SK-N-SH treated with all-trans-retinoic acid at 6 μM for 48 hours (cell line): ENCODE measurements around the gene NINJ1.
A peak's percentile ranks its signal among the peaks of the same experiment; 100 is the strongest.

ENCODE experiments used
- ARNTL ChIP-seq: fragments of 450-650 bp; formaldehyde crosslinking; IDR thresholded peaks from 2 replicates; pipeline ENCODE4 v1.5.0; 2020; ENCODE audit warnings: low read depth, mild to moderate bottlenecking, moderate library complexity, borderline replicate concordance
- CSDC2 ChIP-seq: fragments of 250-450 bp; sonication (Bioruptor Pico); IDR thresholded peaks from 2 replicates; pipeline ENCODE4 v1.5.0; 2020; ENCODE audit warnings: mild to moderate bottlenecking, moderate library complexity
- ESRRG ChIP-seq: fragments of 250-450 bp; sonication (Bioruptor Pico); IDR thresholded peaks from 2 replicates; pipeline ENCODE4 v1.6.1; 2021; ENCODE audit warnings: mild to moderate bottlenecking
- OSR1 ChIP-seq: fragments of 250-450 bp; sonication (Bioruptor Pico); IDR thresholded peaks from 2 replicates; pipeline ENCODE4 v1.8.0; 2022; ENCODE audit warnings: moderate library complexity, mild to moderate bottlenecking, inconsistent platforms
- POU6F1 ChIP-seq: fragments of 250-450 bp; sonication (Bioruptor Pico); IDR thresholded peaks from 2 replicates; pipeline ENCODE4 v1.8.0; 2021; ENCODE audit warnings: low read depth, mild to moderate bottlenecking, moderate library complexity, borderline replicate concordance
- PPARA ChIP-seq: fragments of 250-450 bp; sonication (Bioruptor Pico); IDR thresholded peaks from 2 replicates; pipeline ENCODE4 v1.5.0; 2020; ENCODE audit warnings: mild to moderate bottlenecking, borderline replicate concordance
- RARB ChIP-seq: fragments of 250-450 bp; sonication (Bioruptor Pico); IDR thresholded peaks from 2 replicates; pipeline ENCODE4 v1.8.0; 2021; ENCODE audit warnings: mild to moderate bottlenecking, moderate library complexity
- SNAI2 ChIP-seq: fragments of 250-450 bp; sonication (Bioruptor Pico); IDR thresholded peaks from 2 replicates; pipeline ENCODE4 v1.5.0; 2020; ENCODE audit warnings: mild to moderate bottlenecking, moderate library complexity
- ZC3H10 ChIP-seq: fragments of 250-450 bp; sonication (Bioruptor Pico); IDR thresholded peaks from 2 replicates; pipeline ENCODE4 v1.5.1; 2021; ENCODE audit warnings: mild to moderate bottlenecking, moderate library complexity
- ZFP3 ChIP-seq: fragments of 250-450 bp; sonication (Bioruptor Pico); IDR thresholded peaks from 2 replicates; pipeline ENCODE4 v1.5.0; 2020; ENCODE audit warnings: mild to moderate bottlenecking, moderate library complexity
- TF ChIP-seq, protein P1 (sequence below): fragments of 250-450 bp; sonication (Bioruptor Pico); IDR thresholded peaks from 2 replicates; pipeline ENCODE4 v1.5.1; 2021; ENCODE audit warnings: mild to moderate bottlenecking, moderate library complexity

DNA sequence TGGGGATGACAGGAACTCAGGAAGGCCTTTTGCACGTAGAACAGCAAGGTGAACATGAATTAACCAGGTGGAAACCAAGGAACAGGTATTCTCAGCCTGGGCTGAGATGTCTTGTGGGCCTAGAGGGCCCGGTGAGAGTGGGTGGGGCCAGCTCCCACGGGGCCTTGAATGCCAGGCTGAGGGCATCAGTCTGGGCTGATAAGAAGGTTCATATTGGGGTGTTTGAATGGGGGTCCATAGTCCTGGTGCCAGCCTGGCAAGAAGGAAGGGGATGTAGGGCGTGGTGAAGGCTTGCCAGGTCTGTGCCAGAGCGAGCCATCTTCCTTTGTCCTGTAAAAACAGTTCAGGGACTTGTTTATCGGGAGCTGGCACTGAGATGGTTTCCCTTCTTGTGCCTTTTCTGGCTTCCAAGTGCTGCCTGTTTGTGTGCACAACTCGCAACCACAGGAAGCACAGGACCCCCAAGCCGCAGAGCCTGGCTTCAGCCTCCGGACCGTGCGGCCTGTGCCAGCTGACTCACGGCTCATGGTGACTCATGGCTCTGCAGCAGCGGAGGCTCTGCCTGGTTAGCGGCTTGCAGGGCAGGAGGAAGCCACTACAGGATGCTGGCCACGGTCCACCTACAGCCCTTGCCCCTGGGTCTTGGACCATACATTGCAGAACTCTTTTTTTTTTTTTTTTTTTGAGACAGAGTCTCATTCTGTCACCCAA lies 35.7 kb downstream of the NINJ1 start:
- TF ChIP-seq ARNTL (CRISPR knock-in tag) (no peak), CSDC2 (CRISPR knock-in tag) (no peak), ZC3H10 (CRISPR knock-in tag) (no peak), ZFP3 (CRISPR knock-in tag) (0 out of 2 replicates have a peak, but pooled peaks have one; percentile 38), RARB (no peak), PPARA (no peak), SNAI2 (CRISPR knock-in tag) (no peak), POU6F1 (CRISPR knock-in tag) (no peak), ESRRG (CRISPR knock-in tag) (no peak), OSR1 (CRISPR knock-in tag) (no peak)
- TF ChIP-seq, protein P1, sequence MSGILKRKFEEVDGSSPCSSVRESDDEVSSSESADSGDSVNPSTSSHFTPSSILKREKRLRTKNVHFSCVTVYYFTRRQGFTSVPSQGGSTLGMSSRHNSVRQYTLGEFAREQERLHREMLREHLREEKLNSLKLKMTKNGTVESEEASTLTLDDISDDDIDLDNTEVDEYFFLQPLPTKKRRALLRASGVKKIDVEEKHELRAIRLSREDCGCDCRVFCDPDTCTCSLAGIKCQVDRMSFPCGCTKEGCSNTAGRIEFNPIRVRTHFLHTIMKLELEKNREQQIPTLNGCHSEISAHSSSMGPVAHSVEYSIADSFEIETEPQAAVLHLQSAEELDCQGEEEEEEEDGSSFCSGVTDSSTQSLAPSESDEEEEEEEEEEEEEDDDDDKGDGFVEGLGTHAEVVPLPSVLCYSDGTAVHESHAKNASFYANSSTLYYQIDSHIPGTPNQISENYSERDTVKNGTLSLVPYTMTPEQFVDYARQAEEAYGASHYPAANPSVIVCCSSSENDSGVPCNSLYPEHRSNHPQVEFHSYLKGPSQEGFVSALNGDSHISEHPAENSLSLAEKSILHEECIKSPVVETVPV (CRISPR knock-in tag) = no peak
